Upper lobe of left lung (tissue), 6 donors: Measurements from ENCODE around the gene GAK. TPM values are rescaled to one million over a fixed set of nuclear protein-coding genes. Genes with fewer than 3 reads are reported as not detected.

Experiments used
- ATAC-seq, 2 donors: fragments of 200-7000 bp; cut with Tn5 transposase; one replicate each; pipeline ENCODE4 v1.9.1; 2022; ENCODE audit warnings: mild to moderate bottlenecking in 2 of 2, moderate library complexity in 2 of 2; ENCODE audit not compliant: low FRiP score in 2 of 2
- DNase-seq, 2 donors: peaks; one replicate each; pipeline ENCODE4 v3.0.0-alpha.2; 2019 to 2020
- H3K27ac ChIP-seq, 4 donors: fragments of 200-600 bp; sonication (generic); one replicate each; pipeline ENCODE4 v1.5.1; 2016 to 2019
- H3K27me3 ChIP-seq, 4 donors: fragments of 200-600 bp; sonication (generic); one replicate each; pipeline ENCODE4 v1.5.1; 2017 to 2019
- H3K36me3 ChIP-seq, 4 donors: fragments of 200-600 bp; sonication (generic); one replicate each; pipeline ENCODE4 v1.5.1; 2016 to 2019
- H3K4me1 ChIP-seq, 4 donors: fragments of 200-600 bp; sonication (generic); one replicate each; pipeline ENCODE4 v1.5.1; 2018 to 2019
- H3K4me3 ChIP-seq, 4 donors: fragments of 200-600 bp; sonication (generic); one replicate each; pipeline ENCODE4 v1.5.1; 2017 to 2019; ENCODE audit warnings: mild to moderate bottlenecking in 2 of 4, moderate library complexity in 1 of 4
- H3K9me3 ChIP-seq, 4 donors: fragments of 200-600 bp; sonication (generic); one replicate each; pipeline ENCODE4 v1.5.1; 2018 to 2019
- EP300 ChIP-seq, 4 donors: sonication (generic); formaldehyde crosslinking; IDR thresholded peaks; one replicate each; pipeline ENCODE4 v1.5.1; 2017; ENCODE audit warnings: antibody characterized with exemption in 4 of 4, control low read depth in 2 of 4
- POLR2A ChIP-seq, 4 donors: fragments of 450-650 bp; IDR thresholded peaks; one replicate each; pipeline ENCODE4 v1.5.1; 2016 to 2017; ENCODE audit warnings: antibody characterized with exemption in 4 of 4, mild to moderate bottlenecking in 2 of 4
- POLR2AphosphoS5 ChIP-seq, 2 donors: sonication (generic); formaldehyde crosslinking; IDR thresholded peaks; one replicate each; pipeline ENCODE4 v1.5.1; 2017; ENCODE audit warnings: antibody characterized with exemption in 2 of 2
- WGBS, 2 donors: methylation state at CpG; one replicate each; pipeline ENCODE4 v1.1.5; 2017 to 2018; 5-methylcytosine and 5-hydroxymethylcytosine counted together
- total RNA-seq, 6 donors: library from RNA; depleted of rRNA in 4 of 6; stranded (reverse); fragments of >200 nt in 4 of 6; gene quantifications; one replicate each; pipeline versions ENCODE4 v1.1.0 to v1.2.1, GENCODE V29; 2016 to 2021
- TF ChIP-seq, protein P1 (sequence below), 6 experiments: fragments of 450-650 bp in 4 of 6; fragments of 200-600 bp in 2 of 6; sonication (generic) in 2 of 6; IDR thresholded peaks; one replicate each; pipeline ENCODE4 v1.5.1; 2016 to 2019; ENCODE audit warnings: antibody characterized with exemption in 6 of 6
- donor health status: DM: no; HTN: no; CAD: no; lungs with moderate emphysema.
- donor health status: DM: no; HTN: yes; CAD: no; lungs with severe emphysema.

The GAK gene
- total RNA-seq, 6 donors from 2014 or later: 116 to 380 (median 154) TPM

DNA sequence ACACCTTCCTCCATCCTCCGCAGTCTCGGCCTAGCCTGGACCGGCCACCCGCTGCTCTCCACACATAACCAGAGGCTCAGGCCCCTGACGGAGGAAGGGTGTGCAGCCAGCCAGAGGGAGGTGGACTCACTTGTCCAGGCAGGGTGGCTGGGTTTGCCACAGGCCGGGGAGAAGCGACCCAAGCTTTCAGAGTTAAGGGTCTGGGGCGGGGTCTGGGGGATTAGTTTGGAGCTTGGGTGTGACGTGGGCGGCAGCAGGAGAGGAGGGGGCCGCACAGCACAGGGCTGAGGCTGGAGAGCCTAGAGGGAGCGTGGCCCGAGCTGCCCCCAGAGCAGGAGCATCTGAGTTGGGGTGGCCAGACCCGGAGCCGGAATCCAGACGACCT lies 83.8 kb downstream of the GAK start:
- no peak for TF ChIP-seq POLR2A (IDR thresholded peaks at IDR 0.05)
- TF ChIP-seq POLR2AphosphoS5 (IDR thresholded peaks at IDR 0.05): no peak
- TF ChIP-seq, protein P1, sequence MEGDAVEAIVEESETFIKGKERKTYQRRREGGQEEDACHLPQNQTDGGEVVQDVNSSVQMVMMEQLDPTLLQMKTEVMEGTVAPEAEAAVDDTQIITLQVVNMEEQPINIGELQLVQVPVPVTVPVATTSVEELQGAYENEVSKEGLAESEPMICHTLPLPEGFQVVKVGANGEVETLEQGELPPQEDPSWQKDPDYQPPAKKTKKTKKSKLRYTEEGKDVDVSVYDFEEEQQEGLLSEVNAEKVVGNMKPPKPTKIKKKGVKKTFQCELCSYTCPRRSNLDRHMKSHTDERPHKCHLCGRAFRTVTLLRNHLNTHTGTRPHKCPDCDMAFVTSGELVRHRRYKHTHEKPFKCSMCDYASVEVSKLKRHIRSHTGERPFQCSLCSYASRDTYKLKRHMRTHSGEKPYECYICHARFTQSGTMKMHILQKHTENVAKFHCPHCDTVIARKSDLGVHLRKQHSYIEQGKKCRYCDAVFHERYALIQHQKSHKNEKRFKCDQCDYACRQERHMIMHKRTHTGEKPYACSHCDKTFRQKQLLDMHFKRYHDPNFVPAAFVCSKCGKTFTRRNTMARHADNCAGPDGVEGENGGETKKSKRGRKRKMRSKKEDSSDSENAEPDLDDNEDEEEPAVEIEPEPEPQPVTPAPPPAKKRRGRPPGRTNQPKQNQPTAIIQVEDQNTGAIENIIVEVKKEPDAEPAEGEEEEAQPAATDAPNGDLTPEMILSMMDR (IDR thresholded peaks at IDR 0.05): no peak
- no peak for TF ChIP-seq EP300 (IDR thresholded peaks at IDR 0.05)
- DNase-seq (peak in 1 of 2 donors; percentile 61), ATAC-seq (no peak)
- 91% methylated on average over 16 of the region's 16 CpGs for WGBS, 2 donors
- Histone ChIP-seq H3K27ac (no peak overlapping the region), H3K4me3 (no peak overlapping the region), H3K4me1 (no peaks in the 10 kb centered on the region), H3K9me3 (no peaks in the 10 kb centered on the region), H3K36me3 (peaks cover 3 to 57% (median 52%) of the 10 kb centered on the region in 4 donors), H3K27me3 (no peaks in the 10 kb centered on the region)

DNA sequence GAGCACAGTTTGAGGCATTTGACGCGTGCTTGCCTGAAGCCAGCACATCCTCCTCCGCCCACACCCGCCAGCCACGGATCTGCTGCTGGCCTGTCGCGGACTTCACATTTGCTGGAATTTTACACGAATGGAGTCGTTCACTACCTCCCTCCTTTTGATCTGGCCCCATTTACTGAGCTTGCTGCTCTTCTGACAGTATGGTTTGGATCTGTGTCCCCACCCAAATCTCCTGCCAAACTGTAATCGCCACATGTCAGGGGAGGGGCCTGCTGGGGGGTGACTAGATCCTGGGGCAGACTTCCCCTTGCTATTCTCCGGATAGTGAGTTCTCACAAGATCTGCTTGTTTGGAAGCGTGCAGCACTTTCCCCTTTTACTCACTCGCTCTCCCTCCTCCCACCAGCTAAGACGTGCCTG lies 86.3 kb downstream of the GAK start:
- no peak for TF ChIP-seq EP300 (IDR thresholded peaks at IDR 0.05)
- Histone ChIP-seq H3K4me3 (no peak overlapping the region), H3K27ac (no peak overlapping the region), H3K4me1 (no peaks in the 10 kb centered on the region), H3K27me3 (no peaks in the 10 kb centered on the region), H3K9me3 (no peaks in the 10 kb centered on the region), H3K36me3 (peaks cover 3 to 34% (median 30%) of the 10 kb centered on the region in 4 donors)
- ATAC-seq: peak in 1 of 2 donors; percentile 49
- DNase-seq: peak in 1 of 2 donors; percentile 51
- 75 to 79% methylated on average over 14 of the region's 14 CpGs for WGBS, 2 donors

DNA sequence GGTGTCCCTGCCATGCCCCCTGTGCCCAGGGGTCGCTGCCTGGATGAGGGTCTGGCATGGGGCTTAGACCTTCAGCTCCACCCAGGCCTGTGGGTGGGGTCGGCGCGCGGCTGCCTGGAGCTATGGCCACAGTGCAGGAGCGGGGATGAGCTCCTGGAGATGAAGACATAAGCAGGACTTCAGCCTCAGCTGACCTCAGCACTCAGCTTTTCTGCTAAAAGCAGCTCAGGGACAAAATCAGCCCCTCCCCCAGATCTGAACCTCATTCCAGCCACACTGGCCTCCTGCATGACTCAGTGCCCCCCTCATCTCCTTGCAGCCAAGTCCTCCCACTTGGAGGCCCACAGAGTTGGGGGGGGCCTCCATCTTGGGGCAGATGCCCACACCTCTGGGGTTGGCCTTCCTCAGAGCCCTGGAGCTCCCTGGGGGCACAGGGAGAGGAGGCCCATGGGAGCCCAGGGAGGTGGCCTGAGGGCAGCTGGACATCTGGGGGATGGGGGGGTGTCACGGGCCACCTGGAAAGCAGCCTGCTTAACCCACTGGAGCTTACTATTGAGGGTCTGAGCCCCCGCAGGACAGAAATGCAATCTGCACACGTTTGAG lies 86.8 kb downstream of the GAK start:
- no peak overlapping the region for H3K27ac ChIP-seq
- ATAC-seq (peak in 1 of 2 donors; percentile 75), DNase-seq (peak in 1 of 2 donors; percentile 66)
- no peaks in the 10 kb centered on the region for H3K4me1 ChIP-seq
- TF ChIP-seq POLR2A (IDR thresholded peaks at IDR 0.05) (no peak), EP300 (IDR thresholded peaks at IDR 0.05) (no peak), POLR2AphosphoS5 (IDR thresholded peaks at IDR 0.05) (no peak)
- TF ChIP-seq, protein P1 (IDR thresholded peaks at IDR 0.05): no peak
- H3K4me3 ChIP-seq: no peak overlapping the region
- H3K27me3 ChIP-seq: no peaks in the 10 kb centered on the region
- WGBS, 2 donors: 67 to 82% methylated on average over 1 to 7 of the region's 9 CpGs
- peaks cover 3 to 29% (median 25%) of the 10 kb centered on the region in 4 donors for H3K36me3 ChIP-seq
- H3K9me3 ChIP-seq: no peaks in the 10 kb centered on the region

DNA sequence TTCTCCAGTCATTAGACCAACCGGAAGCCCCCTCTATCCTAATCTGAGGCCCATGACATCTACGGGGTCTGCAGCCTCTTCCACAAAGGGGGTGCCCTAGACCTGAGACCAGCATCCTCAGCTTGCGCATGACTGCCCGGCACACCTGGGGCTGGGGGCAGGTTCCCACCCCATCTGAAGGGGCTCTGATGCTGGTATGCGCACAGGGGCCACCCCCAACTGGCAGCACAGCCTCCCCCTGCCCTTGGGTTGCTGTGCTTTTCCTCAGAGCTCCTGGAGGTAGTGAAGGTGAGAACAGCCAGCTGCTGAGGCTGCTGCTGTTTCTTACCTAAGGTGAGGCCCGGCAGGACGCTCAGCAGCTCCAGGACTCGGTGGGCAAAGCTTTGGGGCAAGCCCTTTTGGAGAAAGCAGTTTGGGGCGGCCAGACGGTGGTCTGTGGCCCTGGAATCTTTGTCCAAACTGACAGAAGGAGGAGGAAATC lies 87.3 kb downstream of the GAK start:
- H3K9me3 ChIP-seq: no peaks in the 10 kb centered on the region
- ATAC-seq (no peak), DNase-seq (no peak)
- H3K36me3 ChIP-seq: peaks cover 3 to 23% (median 19%) of the 10 kb centered on the region in 4 donors
- no peaks in the 10 kb centered on the region for H3K27me3 ChIP-seq
- TF ChIP-seq, protein P1 (IDR thresholded peaks at IDR 0.05): no peak
- TF ChIP-seq POLR2A (IDR thresholded peaks at IDR 0.05) (no peak), EP300 (IDR thresholded peaks at IDR 0.05) (no peak), POLR2AphosphoS5 (IDR thresholded peaks at IDR 0.05) (no peak)
- no peak overlapping the region for H3K27ac ChIP-seq
- no peak overlapping the region for H3K4me3 ChIP-seq
- WGBS, 2 donors: 90 to 100% methylated on average over 3 to 10 of the region's 10 CpGs
- H3K4me1 ChIP-seq: no peaks in the 10 kb centered on the region

DNA sequence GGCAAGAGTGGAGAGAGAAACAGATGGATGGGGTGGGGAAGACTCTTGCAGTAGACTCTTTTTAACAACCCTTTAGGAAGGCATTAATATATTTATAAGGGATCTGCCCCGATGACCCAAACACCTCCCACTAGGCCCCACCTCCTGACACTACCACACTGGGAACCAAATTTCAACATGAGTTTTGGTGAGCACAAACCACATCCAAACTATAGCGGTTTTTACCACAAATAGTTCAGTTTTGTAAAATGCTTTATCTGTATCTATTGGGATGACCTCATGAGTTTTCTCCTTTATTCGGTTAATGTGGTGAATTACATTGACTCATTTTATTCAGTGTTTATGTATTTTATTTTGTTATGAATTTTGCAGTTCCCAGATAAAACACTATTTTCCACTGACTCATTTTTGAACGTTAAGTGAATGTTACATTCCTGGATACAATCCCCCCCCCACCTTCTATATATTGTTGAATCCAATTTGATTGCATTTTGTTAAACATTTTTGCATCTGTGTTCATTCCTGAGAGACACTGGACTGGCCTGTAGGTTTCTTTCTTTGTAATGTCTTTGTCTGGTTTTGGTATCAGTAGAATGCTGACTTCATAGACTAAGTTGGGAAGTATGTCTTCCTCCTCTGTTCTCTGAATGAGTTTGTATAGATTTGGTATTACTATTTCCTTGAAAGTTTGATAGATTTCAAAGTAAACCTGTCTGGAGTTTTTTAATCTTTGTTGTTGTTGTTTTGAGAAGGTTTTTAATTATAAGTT lies 92.3 kb downstream of the GAK start:
- peaks cover 3 to 22% (median 16%) of the 10 kb centered on the region in 4 donors for H3K9me3 ChIP-seq
- H3K4me1 ChIP-seq: no peaks in the 10 kb centered on the region
- TF ChIP-seq POLR2AphosphoS5 (IDR thresholded peaks at IDR 0.05) (no peak), EP300 (IDR thresholded peaks at IDR 0.05) (no peak), POLR2A (IDR thresholded peaks at IDR 0.05) (no peak)
- TF ChIP-seq, protein P1 (IDR thresholded peaks at IDR 0.05): no peak
- H3K27ac ChIP-seq: no peak overlapping the region
- DNase-seq (no peak), ATAC-seq (no peak)
- H3K36me3 ChIP-seq: no peaks in the 10 kb centered on the region
- no peaks in the 10 kb centered on the region for H3K27me3 ChIP-seq
- no peak overlapping the region for H3K4me3 ChIP-seq
- 79 to 93% methylated on average over 4 of the region's 4 CpGs for WGBS, 2 donors
